Suprapubic skin (tissue), 4 donors: ENCODE data around the gene RYR1. TPM values are rescaled to one million over a fixed set of nuclear protein-coding genes. Genes with fewer than 3 reads are reported as not detected.
A peak's percentile ranks its signal among the peaks of the same experiment; 100 is the strongest.
"Not testable (repeated sequence)": the region's sequence is repeated elsewhere in the genome, so short reads cannot be mapped to it uniquely, and the experiment has no call there.

Experiments
- DNase-seq, 2 donors: peaks; one replicate each; pipeline ENCODE4 v3.0.0-alpha.2; 2019; ENCODE audit warnings: low spot score in 2 of 2
- H3K27ac ChIP-seq: fragments of 200-600 bp; sonication (generic); one replicate; pipeline ENCODE4 v1.5.1; 2019
- H3K27me3 ChIP-seq: fragments of 200-600 bp; sonication (generic); one replicate; pipeline ENCODE4 v1.5.1; 2019
- H3K36me3 ChIP-seq: fragments of 200-600 bp; sonication (generic); one replicate; pipeline ENCODE4 v1.5.1; 2019
- H3K4me1 ChIP-seq: fragments of 200-600 bp; sonication (generic); one replicate; pipeline ENCODE4 v1.5.1; 2019
- H3K4me3 ChIP-seq: fragments of 200-600 bp; sonication (generic); one replicate; pipeline ENCODE4 v1.5.1; 2019; ENCODE audit warnings: mild to moderate bottlenecking
- H3K9me3 ChIP-seq: fragments of 200-600 bp; sonication (generic); one replicate; pipeline ENCODE4 v1.5.1; 2019
- CTCF ChIP-seq, 2 donors: fragments of 200-600 bp in 1 of 2; fragments of 450-650 bp in 1 of 2; sonication (generic) in 1 of 2; IDR thresholded peaks; one replicate each; pipeline ENCODE4 v1.5.1; 2016 to 2019; ENCODE audit warnings: antibody characterized with exemption in 2 of 2, mild to moderate bottlenecking in 1 of 2, moderate library complexity in 1 of 2
- EP300 ChIP-seq: sonication (generic); formaldehyde crosslinking; IDR thresholded peaks from one replicate; pipeline ENCODE4 v1.6.1; 2017; ENCODE audit warnings: antibody characterized with exemption
- POLR2A ChIP-seq, 2 donors: fragments of 450-650 bp; IDR thresholded peaks; one replicate each; pipeline ENCODE4 v1.6.1; 2017; ENCODE audit warnings: antibody characterized with exemption in 2 of 2, mild to moderate bottlenecking in 2 of 2, moderate library complexity in 2 of 2
- POLR2AphosphoS5 ChIP-seq, 3 donors: sonication (generic); formaldehyde crosslinking; IDR thresholded peaks; one replicate each; pipeline ENCODE4 v1.6.1; 2017; ENCODE audit warnings: antibody characterized with exemption in 3 of 3
- WGBS: methylation state at CpG from one replicate; pipeline ENCODE4 v1.1.5; 2018; 5-methylcytosine and 5-hydroxymethylcytosine counted together
- total RNA-seq, 4 donors: library from RNA; depleted of rRNA; stranded (reverse); fragments of >200 nt; gene quantifications; one replicate each; pipeline ENCODE4 v1.1.0, GENCODE V29; 2016

Gene RYR1
- total RNA-seq, 4 donors from 2014 or later, result 8.4 to 26.1 (median 13.1) TPM

- H3K27ac ChIP-seq, result no peak overlapping the region
- no peak overlapping the region for H3K4me3 ChIP-seq
- H3K9me3 ChIP-seq, result no peaks in the 10 kb centered on the region
- peaks cover 2% of the 10 kb centered on the region for H3K4me1 ChIP-seq
- no peaks in the 10 kb centered on the region for H3K36me3 ChIP-seq
- WGBS, result 82% methylated on average over 8 of the region's 8 CpGs
- no peak for DNase-seq
- TF ChIP-seq EP300 (no peak), POLR2AphosphoS5 (IDR thresholded peaks at IDR 0.05) (no peak), CTCF (IDR thresholded peaks at IDR 0.05) (no peak), POLR2A (IDR thresholded peaks at IDR 0.05) (no peak)
- peaks cover 4% of the 10 kb centered on the region for H3K27me3 ChIP-seq
Observed at GRCh38 chr19:38555200-38555599, 121.7 kb downstream of the RYR1 start.

- Histone ChIP-seq H3K27me3 (peaks cover 7% of the 10 kb centered on the region), H3K9me3 (no peaks in the 10 kb centered on the region), H3K36me3 (no peaks in the 10 kb centered on the region), H3K4me3 (no peak overlapping the region), H3K27ac (no peak overlapping the region), H3K4me1 (peaks cover 9% of the 10 kb centered on the region)
- whole genome bisulfite sequencing, result 50% methylated on average over 7 of the region's 7 CpGs
- no peak for DNase-seq
- TF ChIP-seq POLR2A (IDR thresholded peaks at IDR 0.05) (no peak), CTCF (IDR thresholded peaks at IDR 0.05) (no peak), EP300 (no peak)
Observed at GRCh38 chr19:38556521-38557174, 123.2 kb downstream of the RYR1 start.

- H3K36me3 ChIP-seq, result no peaks in the 10 kb centered on the region
- peaks cover 6% of the 10 kb centered on the region for H3K27me3 ChIP-seq
- TF ChIP-seq POLR2AphosphoS5 (IDR thresholded peaks at IDR 0.05) (no peak), EP300 (no peak), POLR2A (IDR thresholded peaks at IDR 0.05) (no peak), CTCF (IDR thresholded peaks at IDR 0.05) (no peak)
- peaks cover 15% of the 10 kb centered on the region for H3K4me1 ChIP-seq
- H3K27ac ChIP-seq, result no peak overlapping the region
- H3K9me3 ChIP-seq, result no peaks in the 10 kb centered on the region
- no peak overlapping the region for H3K4me3 ChIP-seq
- 74% methylated on average over 12 of the region's 12 CpGs for WGBS
- DNase-seq, result no peak
Observed at GRCh38 chr19:38557205-38557799, 123.8 kb downstream of the RYR1 start.

GRCh38 chr19:38558933-38559332 lies 125.4 kb downstream of the RYR1 start:
- Histone ChIP-seq H3K27ac (peak overlapping the region; percentile 63), H3K4me1 (peaks cover 20% of the 10 kb centered on the region), H3K27me3 (peaks cover 17% of the 10 kb centered on the region)
- H3K36me3 ChIP-seq, DNase-seq, H3K9me3 ChIP-seq, H3K4me3 ChIP-seq: not testable (repeated sequence)
- WGBS, result 54% methylated on average over 7 of the region's 7 CpGs

GRCh38 chr19:38559428-38560401 lies 126.2 kb downstream of the RYR1 start:
- Histone ChIP-seq H3K4me3 (no peak overlapping the region), H3K27ac (peak overlapping the region; percentile 63), H3K27me3 (peaks cover 22% of the 10 kb centered on the region), H3K36me3 (no peaks in the 10 kb centered on the region), H3K9me3 (no peaks in the 10 kb centered on the region), H3K4me1 (peaks cover 21% of the 10 kb centered on the region)
- TF ChIP-seq EP300 (no peak), CTCF (IDR thresholded peaks at IDR 0.05) (no peak), POLR2AphosphoS5 (IDR thresholded peaks at IDR 0.05) (no peak)
- 38% methylated on average over 13 of the region's 13 CpGs for WGBS
- no peak for DNase-seq
